OCI-LY7 (cell line): Measurements from ENCODE around the gene ZFP36L2. TPM values are rescaled to one million over a fixed set of nuclear protein-coding genes. Genes with fewer than 3 reads are reported as not detected.

Experiments
- BruUV-seq: library from RNA; stranded (reverse); fragments of 400-500 nt; replicated peaks from 2 replicates; lab custom pipeline; 2021; lab: Mats Ljungman, UMichigan
- CTCF ChIA-PET: fragments of 300-600 bp; sonication (Branson Sonifier 250); formaldehyde crosslinking; loops from one replicate; lab custom pipeline; 2022; ENCODE audit warnings: antibody characterized with exemption; ENCODE audit not compliant: unreplicated experiment; lab: Charles Lee
- POLR2A ChIA-PET: fragments of 300-600 bp; sonication (Branson Sonifier 250); formaldehyde crosslinking; loops from one replicate; lab custom pipeline; 2022; ENCODE audit warnings: antibody characterized with exemption; lab: Charles Lee
- DNase-seq: peaks from one replicate; pipeline ENCODE4 v3.0.0-alpha.2; 2015; ENCODE audit warnings: low spot score
- H2AFZ ChIP-seq: fragments of 200-600 bp; sonication (generic), shearing (Covaris generic); 2 replicates; pipeline ENCODE4 v1.6.1; 2014; ENCODE audit warnings: mild to moderate bottlenecking, antibody characterized with exemption, low read length, moderate library complexity
- H3K27ac ChIP-seq: fragments of 200-600 bp; sonication (generic); 2 replicates; pipeline ENCODE4 v1.5.1; 2014; ENCODE audit warnings: mixed run types, low read depth, mild to moderate bottlenecking, moderate library complexity, low read length, inconsistent platforms; ENCODE audit not compliant: poor library complexity, severe bottlenecking
- H3K36me3 ChIP-seq: fragments of 200-600 bp; sonication (generic); 2 replicates; pipeline ENCODE4 v1.6.1; 2014; ENCODE audit warnings: mild to moderate bottlenecking, antibody characterized with exemption, low read length, moderate library complexity, mixed read lengths; ENCODE audit not compliant: insufficient read depth
- H3K4me1 ChIP-seq: fragments of 200-600 bp; sonication (generic); 2 replicates; pipeline ENCODE4 v1.5.1; 2014; ENCODE audit warnings: mild to moderate bottlenecking, low read length; ENCODE audit not compliant: insufficient read depth, poor library complexity, severe bottlenecking
- H3K4me2 ChIP-seq: fragments of 200-600 bp; sonication (generic); 2 replicates; pipeline ENCODE4 v1.6.1; 2014; ENCODE audit warnings: mild to moderate bottlenecking, low read length
- H3K4me3 ChIP-seq: fragments of 200-600 bp; sonication (generic); 2 replicates; pipeline ENCODE4 v1.5.1; 2014; ENCODE audit warnings: mild to moderate bottlenecking, low read depth, low read length; ENCODE audit not compliant: poor library complexity, severe bottlenecking
- H3K79me2 ChIP-seq: fragments of 200-600 bp; sonication (generic); 2 replicates; pipeline ENCODE4 v1.6.1; 2016; ENCODE audit warnings: low read depth, mild to moderate bottlenecking, low read length, moderate library complexity, mixed read lengths; ENCODE audit not compliant: insufficient read depth
- H3K9me2 ChIP-seq: fragments of 200-600 bp; sonication (generic); 2 replicates; pipeline ENCODE4 v1.6.1; 2016; ENCODE audit warnings: mild to moderate bottlenecking, low read length, mixed read lengths; ENCODE audit not compliant: insufficient read depth
- H3K9me3 ChIP-seq: fragments of 200-600 bp; sonication (generic); 2 replicates; pipeline ENCODE4 v1.6.1; 2014; ENCODE audit warnings: mild to moderate bottlenecking, mixed run types, low read length, mixed read lengths
- H4K20me1 ChIP-seq: fragments of 200-600 bp; sonication (generic); 2 replicates; pipeline ENCODE4 v1.6.1; 2014; ENCODE audit warnings: mild to moderate bottlenecking, antibody characterized with exemption, low read length, moderate library complexity, mixed read lengths; ENCODE audit not compliant: insufficient read depth
- CTCF ChIP-seq: fragments of 200-600 bp; sonication (generic); conservative IDR thresholded peaks from 2 replicates; pipeline ENCODE4 v1.5.1; 2014; ENCODE audit warnings: mild to moderate bottlenecking, antibody characterized with exemption, low read length, moderate library complexity, mixed read lengths
- EZH2phosphoT487 ChIP-seq: fragments of 200-600 bp; sonication (generic); IDR thresholded peaks from 2 replicates; pipeline ENCODE4 v1.6.1; 2018; ENCODE audit warnings: low read depth, borderline replicate concordance, mild to moderate bottlenecking, mixed run types, antibody characterized with exemption, low read length, moderate library complexity, mixed read lengths
- intact Hi-C: fragments of 100-400 bp; cut with micrococcal nuclease; formaldehyde crosslinking; loops from one replicate; pipeline ENCODE4 v1.10.0; 2022; ENCODE audit not compliant: unreplicated experiment
- total RNA-seq, 2 experiments: library from RNA; depleted of rRNA in 1 of 2; stranded (reverse); fragments of >200 nt in 1 of 2; shearing (Covaris generic) in 1 of 2; gene quantifications; 2 replicates each; pipeline ENCODE4 v1.2.3, GENCODE V29; 2014 to 2022

ZFP36L2 gene
- total RNA-seq, 2 experiments from 2014 or later, result 6.8 to 37.2 TPM

GRCh38 chr2:43188561-43189386 is 37.6 kb downstream of the ZFP36L2 start:
- POLR2A ChIA-PET, result interaction anchor here (0.7 to 2.3 kb wide), 4 partner anchors 9 to 63 kb away, joined by 4 to 7 read pairs (median 5); no protein-coding TSS in a partner anchor
- Histone ChIP-seq H3K36me3 (no peaks in the 10 kb centered on the region), H3K4me2 (no peak overlapping the region), H3K79me2 (no peaks in the 10 kb centered on the region), H3K27ac (no peak overlapping the region), H3K9me3 (no peaks in the 10 kb centered on the region), H3K4me3 (no peak overlapping the region), H3K9me2 (no peaks in the 10 kb centered on the region), H3K4me1 (peaks cover 11% of the 10 kb centered on the region), H4K20me1 (no peaks in the 10 kb centered on the region), H2AFZ (no peak overlapping the region)
- no peak for TF ChIP-seq EZH2phosphoT487
- TF ChIP-seq CTCF, result no peak
- intact Hi-C loops, result no loop called here
- CTCF ChIA-PET, result no interaction called here
- DNase-seq, result no peak
- no TSS peak for BruUV-seq

- no peaks in the 10 kb centered on the region for H3K4me1 ChIP-seq
- POLR2A ChIA-PET, result interaction anchor here (2.3 kb wide), 1 partner anchor 12 kb away, joined by 7 read pairs; no protein-coding TSS in a partner anchor
- H4K20me1 ChIP-seq, result no peaks in the 10 kb centered on the region
- H3K79me2 ChIP-seq, result no peaks in the 10 kb centered on the region
- CTCF ChIA-PET, result no interaction called here
- no peak for TF ChIP-seq EZH2phosphoT487
- no peak for TF ChIP-seq CTCF
- H3K27ac ChIP-seq, result no peak overlapping the region
- intact Hi-C loops, result no loop called here
- no peaks in the 10 kb centered on the region for H3K9me2 ChIP-seq
- no peak overlapping the region for H3K4me3 ChIP-seq
- H3K36me3 ChIP-seq, result no peaks in the 10 kb centered on the region
- no peak for DNase-seq
- H3K4me2 ChIP-seq, result no peak overlapping the region
- no peak overlapping the region for H2AFZ ChIP-seq
- no peaks in the 10 kb centered on the region for H3K9me3 ChIP-seq
- no TSS peak for BruUV-seq
These were observed 39.6 kb downstream of the ZFP36L2 start for GRCh38 chr2:43186679-43187374.

- Histone ChIP-seq H4K20me1 (no peaks in the 10 kb centered on the region), H2AFZ (no peak overlapping the region), H3K4me2 (no peak overlapping the region), H3K4me1 (no peaks in the 10 kb centered on the region), H3K9me3 (no peaks in the 10 kb centered on the region), H3K4me3 (no peak overlapping the region), H3K9me2 (no peaks in the 10 kb centered on the region), H3K36me3 (no peaks in the 10 kb centered on the region), H3K79me2 (no peaks in the 10 kb centered on the region), H3K27ac (no peak overlapping the region)
- CTCF ChIA-PET, result no interaction called here
- POLR2A ChIA-PET, result interaction anchor here (0.5 kb wide), 1 partner anchor 27 kb away, joined by 3 read pairs; no protein-coding TSS in a partner anchor
- BruUV-seq, result no TSS peak
- intact Hi-C loops, result no loop called here
- TF ChIP-seq EZH2phosphoT487 (no peak), CTCF (no peak)
- no peak for DNase-seq
These were observed 40.1 kb downstream of the ZFP36L2 start for GRCh38 chr2:43186321-43186678.
